Heart left ventricle (tissue), 16 donors: ENCODE data around the gene ERO1A. TPM values are rescaled to one million over a fixed set of nuclear protein-coding genes. Genes with fewer than 3 reads are reported as not detected.

Source experiments
- ATAC-seq, 4 donors: fragments of 200-7000 bp; cut with Tn5 transposase; one replicate each; pipeline ENCODE4 v1.9.1; 2020 to 2022; ENCODE audit warnings: moderate library complexity in 4 of 4, mild to moderate bottlenecking in 3 of 4, moderate number of reproducible peaks in 1 of 4
- DNase-seq, 5 donors: peaks; one replicate each; pipeline ENCODE4 v3.0.0-alpha.2; 2020
- H3K27ac ChIP-seq, 12 donors: fragments of 200-600 bp; sonication (generic) in 4 of 12; one replicate each; pipeline versions ENCODE4 v1.5.0 to v1.8.0; 2016 to 2022; ENCODE audit warnings: mild to moderate bottlenecking in 2 of 12
- H3K27me3 ChIP-seq, 9 donors: fragments of 200-600 bp; sonication (generic) in 2 of 9; one replicate each; pipeline versions ENCODE4 v1.5.1 to v1.8.0; 2016 to 2022; ENCODE audit warnings: mild to moderate bottlenecking in 3 of 9
- H3K36me3 ChIP-seq, 9 donors: fragments of 200-600 bp; sonication (generic) in 2 of 9; one replicate each; pipeline versions ENCODE4 v1.5.0 to v1.8.0; 2018 to 2022; ENCODE audit warnings: mild to moderate bottlenecking in 2 of 9
- H3K4me1 ChIP-seq, 12 donors: fragments of 200-600 bp; sonication (generic) in 4 of 12; one replicate each; pipeline versions ENCODE4 v1.5.0 to v1.8.0; 2016 to 2022; ENCODE audit warnings: mild to moderate bottlenecking in 3 of 12
- H3K4me3 ChIP-seq, 12 donors: fragments of 200-600 bp; sonication (generic) in 4 of 12; one replicate each; pipeline versions ENCODE4 v1.5.0 to v1.8.0; 2017 to 2022; ENCODE audit warnings: mild to moderate bottlenecking in 9 of 12, moderate library complexity in 4 of 12
- H3K9me3 ChIP-seq, 12 donors: fragments of 200-600 bp; sonication (generic) in 4 of 12; one replicate each; pipeline versions ENCODE4 v1.5.0 to v1.8.0; 2016 to 2022; ENCODE audit warnings: mild to moderate bottlenecking in 1 of 12
- POLR2A ChIP-seq, 2 donors: fragments of 450-650 bp; IDR thresholded peaks; one replicate each; pipeline ENCODE4 v1.6.1; 2017; ENCODE audit warnings: antibody characterized with exemption in 2 of 2, mild to moderate bottlenecking in 2 of 2, moderate library complexity in 2 of 2
- WGBS, 4 donors: extraction: QIAGEN DNeasy Blood & Tissue Kit in 2 of 4; methylation state at CpG; one replicate each; pipeline versions ENCODE4 v1.1.5 to v1.1.7; 2013 to 2018; 5-methylcytosine and 5-hydroxymethylcytosine counted together
- intact Hi-C, 10 donors: fragments of 100-400 bp; cut with DNase I; formaldehyde crosslinking; loops; one replicate each; pipeline versions ENCODE4 v1.11.1 to v1.14.2; 2022
- polyA plus RNA-seq, 2 donors: library from polyadenylated mRNA; stranded (reverse); fragments of 200-250 nt; gene quantifications; one replicate each; pipeline ENCODE4 v1.2.3, GENCODE V29; 2013
- total RNA-seq, 9 donors: library from RNA; depleted of rRNA in 2 of 9; stranded (reverse); fragments of >200 nt in 2 of 9; fragmentation: NEBNext Ultra II Directional in 3 of 9; extraction: Animal tissue kit (Norgen Biotek cat#: 25700) in 3 of 9; gene quantifications; one replicate each; pipeline versions ENCODE4 v1.1.0 to v1.2.4, GENCODE V29; 2016 to 2023
- TF ChIP-seq, protein P1 (sequence below), 12 donors: fragments of 200-600 bp; sonication (generic) in 4 of 12; IDR thresholded peaks; one replicate each; pipeline versions ENCODE4 v1.5.0 to v1.8.0; 2018 to 2022; ENCODE audit warnings: antibody characterized with exemption in 12 of 12, mild to moderate bottlenecking in 5 of 12
- donor health status: ischemic (EF 13 %, LVEDD 7.1; RV severe dilation, severe dysfunction).
- donor health status: healthy with polysubstance abuse.
- donor health status: DM: no; HTN: yes; CAD: no.
- donor health status: DM: no; HTN: no; CAD: no.
- donor health status: ischemic (EF 25% LVEDD 6.9; RV normal size, moderate dysfunction).
- donor health status: ischemic (EF 25% LVEDD 5.7; RV mildly dilated, moderate dysfunction).
- donor health status: healthy.
- donor health status: DM: yes; HTN: yes; CAD: no.
- donor health status: ischemic (EF 35%, LVEDD 5.7; RV mildly dilated, moderate dysfunction).
- donor health status: nonischemic (EF 11% LVEDD 7.7; RV severe dilation, severe dysfunction).
- donor health status: DM: yes; HTN: yes; CAD: no.
- donor health status: PGD.
- donor health status: ischemic (EF 29% LVEDD 5.4; RV normal size, mild dysfunction).
- donor health status: nonischemic (EF 23%, LVEDD 6.1; RV moderate dilation, normal function).

Gene ERO1A
- total and polyA plus RNA-seq, 11 donors = 6.4 to 36.7 (median 16.3) TPM

DNA sequence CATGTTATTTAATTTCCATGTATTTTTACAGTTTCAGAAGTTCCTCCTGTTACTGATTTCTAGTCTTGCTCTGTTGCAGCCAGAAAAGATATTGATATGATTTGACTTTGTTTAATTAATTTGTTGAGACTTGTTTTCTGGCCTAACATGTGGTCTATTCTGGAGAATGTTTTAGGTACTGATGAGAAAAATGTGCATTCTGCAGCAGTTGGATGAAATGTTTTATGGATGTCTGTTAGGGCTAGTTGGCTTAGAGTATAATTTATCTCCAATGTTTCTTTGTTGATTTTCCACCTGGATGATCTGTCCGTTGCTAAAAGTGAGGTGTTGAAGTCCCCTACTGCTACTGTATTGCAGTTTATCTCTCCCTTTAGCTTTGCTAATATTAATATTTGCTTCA is 88.3 kb downstream of the ERO1A start:
- peaks cover 0 to 4% (median 0%) of the 10 kb centered on the region in 9 donors for H3K36me3 ChIP-seq
- intact Hi-C loops = no loop called here
- no peaks in the 10 kb centered on the region for H3K27me3 ChIP-seq
- TF ChIP-seq POLR2A (IDR thresholded peaks at IDR 0.05) = no peak
- TF ChIP-seq, protein P1, sequence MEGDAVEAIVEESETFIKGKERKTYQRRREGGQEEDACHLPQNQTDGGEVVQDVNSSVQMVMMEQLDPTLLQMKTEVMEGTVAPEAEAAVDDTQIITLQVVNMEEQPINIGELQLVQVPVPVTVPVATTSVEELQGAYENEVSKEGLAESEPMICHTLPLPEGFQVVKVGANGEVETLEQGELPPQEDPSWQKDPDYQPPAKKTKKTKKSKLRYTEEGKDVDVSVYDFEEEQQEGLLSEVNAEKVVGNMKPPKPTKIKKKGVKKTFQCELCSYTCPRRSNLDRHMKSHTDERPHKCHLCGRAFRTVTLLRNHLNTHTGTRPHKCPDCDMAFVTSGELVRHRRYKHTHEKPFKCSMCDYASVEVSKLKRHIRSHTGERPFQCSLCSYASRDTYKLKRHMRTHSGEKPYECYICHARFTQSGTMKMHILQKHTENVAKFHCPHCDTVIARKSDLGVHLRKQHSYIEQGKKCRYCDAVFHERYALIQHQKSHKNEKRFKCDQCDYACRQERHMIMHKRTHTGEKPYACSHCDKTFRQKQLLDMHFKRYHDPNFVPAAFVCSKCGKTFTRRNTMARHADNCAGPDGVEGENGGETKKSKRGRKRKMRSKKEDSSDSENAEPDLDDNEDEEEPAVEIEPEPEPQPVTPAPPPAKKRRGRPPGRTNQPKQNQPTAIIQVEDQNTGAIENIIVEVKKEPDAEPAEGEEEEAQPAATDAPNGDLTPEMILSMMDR (IDR thresholded peaks at IDR 0.05) = no peak
- H3K4me3 ChIP-seq = no peak overlapping the region
- H3K9me3 ChIP-seq = peaks cover 0 to 20% (median 6%) of the 10 kb centered on the region in 12 donors
- ATAC-seq (no peak), DNase-seq (no peak)
- H3K27ac ChIP-seq = no peak overlapping the region
- no peaks in the 10 kb centered on the region for H3K4me1 ChIP-seq
- WGBS, 4 donors = 83 to 95% (median 87%) methylated on average over 1 of the region's 1 CpG

GRCh38 chr14:52602131-52602530 is 93.2 kb downstream of the ERO1A start:
- no peak for DNase-seq
- ATAC-seq = no peak
- TF ChIP-seq, protein P1 (IDR thresholded peaks at IDR 0.05) = no peak
- TF ChIP-seq POLR2A (IDR thresholded peaks at IDR 0.05) = no peak

GRCh38 chr14:52599974-52600373 is 95.4 kb downstream of the ERO1A start:
- intact Hi-C loops = no loop called here

More at GRCh38 chr14:52602131-52602530, 93.2 kb downstream of the ERO1A start:
- H3K27ac ChIP-seq = no peak overlapping the region
- peaks cover 0 to 20% (median 6%) of the 10 kb centered on the region in 12 donors for H3K9me3 ChIP-seq
- H3K36me3 ChIP-seq = peaks cover 0 to 4% (median 0%) of the 10 kb centered on the region in 9 donors
- no peak overlapping the region for H3K4me3 ChIP-seq
- no peaks in the 10 kb centered on the region for H3K27me3 ChIP-seq
- WGBS, 4 donors = 92 to 96% (median 95%) methylated on average over 1 of the region's 1 CpG
- no peaks in the 10 kb centered on the region for H3K4me1 ChIP-seq
- intact Hi-C loops = no loop called here

DNA sequence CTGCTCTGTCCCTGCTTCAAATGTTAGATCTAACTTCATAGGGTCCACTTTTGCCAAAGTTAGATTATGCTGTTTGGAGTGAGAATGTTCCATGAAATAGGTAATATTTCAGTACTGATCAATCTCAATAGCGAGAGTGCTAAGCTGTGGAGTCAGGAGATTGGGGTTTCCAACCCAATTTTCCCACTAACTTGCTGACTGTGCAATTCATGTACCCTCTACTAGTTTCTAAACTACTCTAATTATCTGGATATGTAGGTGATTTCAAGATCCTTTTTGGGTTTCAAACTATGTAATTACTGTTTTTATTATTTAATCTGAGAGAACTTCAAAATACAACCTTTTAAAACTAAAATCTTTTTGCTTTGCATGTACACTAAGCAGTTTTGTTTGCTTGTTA is 96.8 kb downstream of the ERO1A start:
- Histone ChIP-seq H3K9me3 (peaks cover 0 to 12% (median 0%) of the 10 kb centered on the region in 12 donors), H3K4me3 (no peak overlapping the region), H3K36me3 (no peaks in the 10 kb centered on the region), H3K4me1 (no peaks in the 10 kb centered on the region), H3K27me3 (no peaks in the 10 kb centered on the region), H3K27ac (no peak overlapping the region)
- WGBS, 4 donors = 95 to 98% (median 97%) methylated on average over 1 of the region's 1 CpG
- TF ChIP-seq POLR2A (IDR thresholded peaks at IDR 0.05) = no peak
- TF ChIP-seq, protein P1 (IDR thresholded peaks at IDR 0.05) = no peak
- intact Hi-C loops = no loop called here
- DNase-seq = no peak
- no peak for ATAC-seq

More at GRCh38 chr14:52599974-52600373, 95.4 kb downstream of the ERO1A start:
- WGBS, 4 donors = 94 to 98% (median 97%) methylated on average over 3 of the region's 3 CpGs
- TF ChIP-seq, protein P1 (IDR thresholded peaks at IDR 0.05) = no peak
- no peak for TF ChIP-seq POLR2A (IDR thresholded peaks at IDR 0.05)
- Histone ChIP-seq H3K4me3 (no peak overlapping the region), H3K36me3 (peaks cover 0 to 4% (median 0%) of the 10 kb centered on the region in 9 donors), H3K9me3 (peaks cover 0 to 17% (median 4%) of the 10 kb centered on the region in 12 donors), H3K4me1 (no peaks in the 10 kb centered on the region), H3K27me3 (no peaks in the 10 kb centered on the region), H3K27ac (no peak overlapping the region)
- DNase-seq (no peak), ATAC-seq (no peak)
